ENCODE data around the gene ACTN4. TPM values are rescaled to one million over a fixed set of nuclear protein-coding genes. Genes with fewer than 3 reads are reported as not detected.
"Not testable (repeated sequence)": the region's sequence is repeated elsewhere in the genome, so short reads cannot be mapped to it uniquely, and the experiment has no call there.

Gene ACTN4
- 222 TPM for polyA plus RNA-seq (2012; ENCODE audit: insufficient read depth, insufficient read length)

- peak; percentile 92 for DNase-seq (ENCODE audit: low read depth, low spot score)
These were observed at the start of gene ACTN4 for GRCh38 chr19:38647368-38647965. Gene ACTN4, plus strand, starts transcription at chr19:38647649. Its CDS starts 97 bp downstream, at chr19:38647746.

GRCh38 chr19:38599722-38600121, 47.7 kb upstream of the ACTN4 start:
- no peak for DNase-seq (ENCODE audit: low read depth, low spot score)
- H3K4me3 ChIP-seq (ENCODE audit: low read length), result no peak overlapping the region

More at GRCh38 chr19:38647368-38647965, at the start of gene ACTN4:
- H3K4me3 ChIP-seq (ENCODE audit: low read length), result peak within 1 kb of the TSS; percentile 83

GRCh38 chr19:38602856-38603255, 44.6 kb upstream of the ACTN4 start:
- not testable (repeated sequence) for DNase-seq (ENCODE audit: low read depth, low spot score); H3K4me3 ChIP-seq (ENCODE audit: low read length)

GRCh38 chr19:38606131-38606530, 41.3 kb upstream of the ACTN4 start:
- H3K4me3 ChIP-seq (ENCODE audit: low read length), result no peak overlapping the region
- DNase-seq (ENCODE audit: low read depth, low spot score), result no peak

GRCh38 chr19:38614289-38614688, 33.2 kb upstream of the ACTN4 start:
- no peak overlapping the region for H3K4me3 ChIP-seq (ENCODE audit: low read length)
- no peak for DNase-seq (ENCODE audit: low read depth, low spot score)

- DNase-seq (ENCODE audit: low read depth, low spot score), result no peak
- no peak overlapping the region for H3K4me3 ChIP-seq (ENCODE audit: low read length)
These were observed 32.4 kb upstream of the ACTN4 start for GRCh38 chr19:38615007-38615581.

- no peak overlapping the region for H3K4me3 ChIP-seq (ENCODE audit: low read length)
These were observed 31.2 kb upstream of the ACTN4 start for GRCh38 chr19:38616265-38616664.

GRCh38 chr19:38617283-38617763, 30.1 kb upstream of the ACTN4 start:
- H3K4me3 ChIP-seq (ENCODE audit: low read length), result peak overlapping the region; percentile 99
- no peak for DNase-seq (ENCODE audit: low read depth, low spot score)

More at GRCh38 chr19:38616265-38616664, 31.2 kb upstream of the ACTN4 start:
- DNase-seq (ENCODE audit: low read depth, low spot score), result no peak

GRCh38 chr19:38617764-38618589, 29.5 kb upstream of the ACTN4 start, which contains the start of gene MAP4K1:
Gene MAP4K1, minus strand, starts transcription at chr19:38617953. Its CDS starts 58 bp downstream, at chr19:38617895.
- H3K4me3 ChIP-seq (ENCODE audit: low read length), result peak within 1 kb of the TSS; percentile 99
- peak; percentile 70 for DNase-seq (ENCODE audit: low read depth, low spot score)

GRCh38 chr19:38618590-38619360, 28.7 kb upstream of the ACTN4 start, which contains the start of gene EIF3K:
Gene EIF3K, plus strand, starts transcription at chr19:38619188. Its CDS starts 81 bp downstream, at chr19:38619269.
- peak within 1 kb of the TSS; percentile 99 for H3K4me3 ChIP-seq (ENCODE audit: low read length)
- peak; percentile 99 for DNase-seq (ENCODE audit: low read depth, low spot score)

GRCh38 chr19:38619361-38620174, 27.9 kb upstream of the ACTN4 start:
- DNase-seq (ENCODE audit: low read depth, low spot score), result no peak
- peak overlapping the region; percentile 99 for H3K4me3 ChIP-seq (ENCODE audit: low read length)

GRCh38 chr19:38624822-38625221, 22.6 kb upstream of the ACTN4 start:
- no peak for DNase-seq (ENCODE audit: low read depth, low spot score)
- no peak overlapping the region for H3K4me3 ChIP-seq (ENCODE audit: low read length)

GRCh38 chr19:38626401-38626800, 21.0 kb upstream of the ACTN4 start:
- DNase-seq (ENCODE audit: low read depth, low spot score), result no peak
- H3K4me3 ChIP-seq (ENCODE audit: low read length), result no peak overlapping the region

- no peak overlapping the region for H3K4me3 ChIP-seq (ENCODE audit: low read length)
- no peak for DNase-seq (ENCODE audit: low read depth, low spot score)
These were observed 17.9 kb upstream of the ACTN4 start for GRCh38 chr19:38629568-38629967.

GRCh38 chr19:38631301-38631700, 16.1 kb upstream of the ACTN4 start:
- H3K4me3 ChIP-seq (ENCODE audit: low read length); DNase-seq (ENCODE audit: low read depth, low spot score): not testable (repeated sequence)

GRCh38 chr19:38631811-38632475, 15.5 kb upstream of the ACTN4 start:
- H3K4me3 ChIP-seq (ENCODE audit: low read length); DNase-seq (ENCODE audit: low read depth, low spot score): not testable (repeated sequence)

GRCh38 chr19:38632476-38633213, 14.8 kb upstream of the ACTN4 start:
- no peak for DNase-seq (ENCODE audit: low read depth, low spot score)
- H3K4me3 ChIP-seq (ENCODE audit: low read length), result no peak overlapping the region

Measured in Jurkat, Clone E6-1 (cell line).